ENCODE data around the gene MFSD6. TPM values are rescaled to one million over a fixed set of nuclear protein-coding genes. Genes with fewer than 3 reads are reported as not detected.

The MFSD6 gene
- total RNA-seq, 4 donors from 2014 or later = 24.2 to 47.5 (median 42.0) TPM

DNA sequence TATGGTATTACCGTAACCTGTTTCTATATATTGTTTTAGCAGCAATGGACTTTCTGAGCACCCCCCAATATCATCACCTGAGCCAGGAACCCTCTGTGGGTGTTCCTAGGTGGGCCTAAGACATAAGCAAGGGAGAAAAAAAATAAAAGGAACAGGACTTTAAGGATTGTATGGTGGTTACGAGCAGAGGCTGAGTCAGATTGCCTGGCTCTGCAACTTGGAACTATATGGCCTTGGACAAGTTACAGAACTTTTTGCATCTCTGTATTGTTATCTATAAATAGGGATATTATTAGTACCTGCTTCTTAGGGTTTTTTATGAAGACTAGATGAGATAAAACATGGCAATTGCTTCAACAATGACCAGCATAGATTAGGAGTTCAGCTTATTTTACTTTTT is 34.9 kb downstream of the MFSD6 start:
- TF ChIP-seq CTCF (IDR thresholded peaks at IDR 0.05; ENCODE audit: low read depth) = no peak

- no peak for TF ChIP-seq CTCF (IDR thresholded peaks at IDR 0.05; ENCODE audit: low read depth)
These were observed 35.8 kb downstream of the MFSD6 start for GRCh38 chr2:190443778-190444481.

DNA sequence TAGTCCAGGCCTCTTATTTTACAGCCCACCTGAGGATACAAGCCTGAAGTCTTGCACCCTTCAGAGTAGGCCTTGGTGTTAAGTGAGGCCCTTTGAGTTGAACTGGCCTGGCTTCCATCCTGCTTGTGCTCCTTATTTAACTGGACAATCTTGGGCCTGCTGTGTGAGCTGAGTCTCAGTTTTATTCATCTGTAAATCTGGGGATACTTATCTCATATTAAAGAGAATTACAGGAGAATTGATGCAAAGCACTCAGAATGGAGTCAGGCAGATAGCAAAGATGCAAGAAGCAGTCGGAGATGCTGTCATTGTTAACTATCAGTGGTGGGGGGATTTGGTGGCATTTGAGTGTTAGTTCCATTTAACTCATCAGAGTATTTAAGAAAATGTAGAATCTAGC is 36.8 kb downstream of the MFSD6 start:
- TF ChIP-seq CTCF (IDR thresholded peaks at IDR 0.05; ENCODE audit: low read depth) = no peak

DNA sequence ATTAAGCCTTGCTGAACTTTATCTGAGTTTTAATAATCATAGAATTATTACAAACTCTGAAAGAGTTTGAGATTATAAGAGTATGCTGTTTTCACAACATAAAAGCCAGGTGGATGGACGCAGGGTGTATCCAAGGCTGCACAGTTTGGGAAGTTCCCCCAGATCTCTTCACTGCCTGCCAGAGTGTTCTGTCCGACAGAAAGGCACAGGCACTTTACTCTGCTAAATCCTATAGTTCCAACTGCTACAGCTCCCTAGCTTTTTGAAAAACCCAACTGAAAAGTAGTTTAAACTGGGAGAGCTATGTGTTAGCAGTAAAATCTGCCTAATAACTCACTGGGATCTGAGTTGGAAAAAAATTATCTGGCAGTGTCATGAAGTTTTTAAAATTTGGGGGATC is 38.0 kb downstream of the MFSD6 start:
- TF ChIP-seq CTCF (IDR thresholded peaks at IDR 0.05; ENCODE audit: low read depth) = no peak

DNA sequence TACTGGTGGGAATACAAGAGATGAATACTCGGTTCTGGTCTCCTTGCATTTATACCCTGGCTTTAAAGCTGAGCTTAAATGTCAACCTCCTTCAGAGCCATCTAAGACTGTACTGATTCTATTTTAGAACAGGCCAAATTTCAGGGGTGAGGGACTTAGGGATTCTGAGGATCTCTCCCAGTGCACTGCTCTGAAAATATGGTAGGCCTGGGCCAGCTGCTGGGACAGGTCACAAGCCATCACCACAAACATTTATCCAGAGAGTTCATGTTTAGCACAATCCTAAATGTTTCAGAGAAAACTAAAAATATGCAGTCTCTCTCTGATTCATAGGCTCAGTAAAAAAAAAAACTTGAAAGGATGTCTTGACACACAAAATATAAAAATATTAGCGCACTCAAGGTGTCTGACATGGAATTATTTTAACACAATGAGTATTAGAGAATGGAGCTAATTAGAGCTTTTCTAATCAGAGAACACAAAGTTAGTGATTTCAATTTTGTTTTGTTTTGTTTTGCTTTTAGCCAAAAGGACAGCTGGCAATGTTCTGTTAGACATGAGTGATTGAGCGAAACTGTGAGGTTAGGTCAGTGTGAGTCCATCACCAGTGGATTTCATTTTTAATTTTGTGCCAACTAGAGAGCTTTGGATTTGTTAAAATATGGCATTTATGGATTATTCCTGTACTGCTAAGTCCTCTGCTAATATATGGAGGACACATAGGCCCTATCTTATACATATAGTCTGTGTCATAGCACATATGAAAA is 38.8 kb downstream of the MFSD6 start:
- TF ChIP-seq CTCF (IDR thresholded peaks at IDR 0.05; ENCODE audit: low read depth) = no peak

DNA sequence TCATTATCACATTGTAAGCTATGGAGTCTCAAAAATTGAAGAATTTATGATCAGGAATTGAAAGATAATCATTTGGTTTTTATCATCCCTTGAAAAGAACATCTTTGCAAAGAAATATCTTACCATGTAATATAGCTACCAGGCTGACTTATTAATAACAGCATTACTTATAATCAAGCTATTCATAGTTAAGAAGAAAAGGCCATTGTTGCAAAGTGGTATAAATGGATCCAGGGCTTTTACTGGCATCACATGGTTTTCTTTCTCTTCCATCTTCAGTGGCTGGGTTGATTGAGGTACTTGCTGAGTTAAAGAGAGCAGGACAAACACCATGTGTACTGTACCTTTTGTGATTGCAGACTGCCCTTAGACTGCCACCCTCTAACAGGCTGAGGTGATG is 39.6 kb downstream of the MFSD6 start:
- no peak for TF ChIP-seq CTCF (IDR thresholded peaks at IDR 0.05; ENCODE audit: low read depth)

GRCh38 chr2:190449925-190450324 is 41.8 kb downstream of the MFSD6 start:
- no peak for TF ChIP-seq CTCF (IDR thresholded peaks at IDR 0.05; ENCODE audit: low read depth)

All from subcutaneous adipose tissue (tissue), 4 donors.